Heart left ventricle (tissue), 13 donors: ENCODE results near the gene ADCK2.

Source experiments
- POLR2A ChIP-seq, 2 donors: fragments of 450-650 bp; IDR thresholded peaks; one replicate each; pipeline ENCODE4 v1.6.1; 2017; ENCODE audit warnings: antibody characterized with exemption in 2 of 2, mild to moderate bottlenecking in 2 of 2, moderate library complexity in 2 of 2
- TF ChIP-seq, protein P1 (sequence below), 12 donors: fragments of 200-600 bp; sonication (generic) in 4 of 12; IDR thresholded peaks; one replicate each; pipeline versions ENCODE4 v1.5.0 to v1.8.0; 2018 to 2022; ENCODE audit warnings: antibody characterized with exemption in 12 of 12, mild to moderate bottlenecking in 5 of 12
- donor health status: ischemic (EF 13 %, LVEDD 7.1; RV severe dilation, severe dysfunction).
- donor health status: DM: no; HTN: yes; CAD: no.
- donor health status: DM: no; HTN: no; CAD: no.
- donor health status: ischemic (EF 25% LVEDD 6.9; RV normal size, moderate dysfunction).
- donor health status: ischemic (EF 25% LVEDD 5.7; RV mildly dilated, moderate dysfunction).
- donor health status: ischemic (EF 35%, LVEDD 5.7; RV mildly dilated, moderate dysfunction).
- donor health status: nonischemic (EF 11% LVEDD 7.7; RV severe dilation, severe dysfunction).
- donor health status: DM: yes; HTN: yes; CAD: no.
- donor health status: PGD.
- donor health status: ischemic (EF 29% LVEDD 5.4; RV normal size, mild dysfunction).
- donor health status: nonischemic (EF 23%, LVEDD 6.1; RV moderate dilation, normal function).

- TF ChIP-seq, protein P1, sequence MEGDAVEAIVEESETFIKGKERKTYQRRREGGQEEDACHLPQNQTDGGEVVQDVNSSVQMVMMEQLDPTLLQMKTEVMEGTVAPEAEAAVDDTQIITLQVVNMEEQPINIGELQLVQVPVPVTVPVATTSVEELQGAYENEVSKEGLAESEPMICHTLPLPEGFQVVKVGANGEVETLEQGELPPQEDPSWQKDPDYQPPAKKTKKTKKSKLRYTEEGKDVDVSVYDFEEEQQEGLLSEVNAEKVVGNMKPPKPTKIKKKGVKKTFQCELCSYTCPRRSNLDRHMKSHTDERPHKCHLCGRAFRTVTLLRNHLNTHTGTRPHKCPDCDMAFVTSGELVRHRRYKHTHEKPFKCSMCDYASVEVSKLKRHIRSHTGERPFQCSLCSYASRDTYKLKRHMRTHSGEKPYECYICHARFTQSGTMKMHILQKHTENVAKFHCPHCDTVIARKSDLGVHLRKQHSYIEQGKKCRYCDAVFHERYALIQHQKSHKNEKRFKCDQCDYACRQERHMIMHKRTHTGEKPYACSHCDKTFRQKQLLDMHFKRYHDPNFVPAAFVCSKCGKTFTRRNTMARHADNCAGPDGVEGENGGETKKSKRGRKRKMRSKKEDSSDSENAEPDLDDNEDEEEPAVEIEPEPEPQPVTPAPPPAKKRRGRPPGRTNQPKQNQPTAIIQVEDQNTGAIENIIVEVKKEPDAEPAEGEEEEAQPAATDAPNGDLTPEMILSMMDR (IDR thresholded peaks at IDR 0.05): no peak
- no peak for TF ChIP-seq POLR2A (IDR thresholded peaks at IDR 0.05)
These were observed 41.7 kb downstream of the ADCK2 start for GRCh38 chr7:140714331-140715040.
